ENCODE results near the gene DCBLD2. TPM values are rescaled to one million over a fixed set of nuclear protein-coding genes. Genes with fewer than 3 reads are reported as not detected.

Gene DCBLD2
- polyA plus RNA-seq, 2 donors = 2.5 to 3.0 TPM

DNA sequence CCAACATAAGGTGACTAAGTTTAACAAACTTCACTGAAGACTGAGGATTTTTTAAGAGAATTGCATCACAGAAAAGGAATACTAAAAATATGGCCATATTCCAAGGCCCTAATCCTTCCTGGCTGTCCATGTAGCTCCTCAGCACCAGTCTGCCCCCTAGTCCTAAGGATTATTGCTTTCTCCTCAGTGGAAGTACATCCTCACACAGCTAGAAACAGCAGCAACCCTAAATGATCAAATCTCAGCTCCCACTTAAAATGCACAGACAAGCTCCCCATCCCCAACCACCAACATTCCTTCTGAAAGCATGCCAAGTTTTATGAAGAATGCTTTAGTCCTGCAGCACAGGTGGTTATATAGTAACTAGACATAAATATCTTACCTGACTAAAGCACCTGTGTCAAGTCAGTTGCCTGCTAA is 123.7 kb downstream of the DCBLD2 start:
- H3K27ac ChIP-seq (ENCODE audit: low read depth in 2 of 2, low read length in 1 of 2) = no peak overlapping the region

GRCh38 chr3:98777286-98777685 is 124.2 kb downstream of the DCBLD2 start:
- Histone ChIP-seq H3K27ac (ENCODE audit: low read depth in 2 of 2, low read length in 1 of 2) (no peak overlapping the region), H3K36me3 (ENCODE audit: control insufficient read depth in 2 of 2, insufficient read depth in 2 of 2, low read length in 1 of 2) (no peaks in the 10 kb centered on the region), H3K4me3 (ENCODE audit: low read depth in 1 of 2, low read length in 2 of 2) (no peak overlapping the region), H3K4me1 (ENCODE audit: control insufficient read depth in 2 of 2, insufficient read depth in 2 of 2, low read length in 1 of 2) (no peaks in the 10 kb centered on the region), H3K9me3 (ENCODE audit: control insufficient read depth in 2 of 2, insufficient read depth in 1 of 2, low read depth in 1 of 2, low read length in 1 of 2) (no peaks in the 10 kb centered on the region), H3K27me3 (ENCODE audit: control insufficient read depth in 1 of 2, insufficient read depth in 2 of 2, low read length in 2 of 2) (no peaks in the 10 kb centered on the region)
- 68 to 94% methylated on average over 2 of the region's 2 CpGs for WGBS, 2 donors

More for the DNA sequence above, 123.7 kb downstream of the DCBLD2 start:
- Histone ChIP-seq H3K9me3 (ENCODE audit: control insufficient read depth in 2 of 2, insufficient read depth in 1 of 2, low read depth in 1 of 2, low read length in 1 of 2) (no peaks in the 10 kb centered on the region), H3K4me3 (ENCODE audit: low read depth in 1 of 2, low read length in 2 of 2) (no peak overlapping the region), H3K27me3 (ENCODE audit: control insufficient read depth in 1 of 2, insufficient read depth in 2 of 2, low read length in 2 of 2) (no peaks in the 10 kb centered on the region), H3K36me3 (ENCODE audit: control insufficient read depth in 2 of 2, insufficient read depth in 2 of 2, low read length in 1 of 2) (no peaks in the 10 kb centered on the region), H3K4me1 (ENCODE audit: control insufficient read depth in 2 of 2, insufficient read depth in 2 of 2, low read length in 1 of 2) (no peaks in the 10 kb centered on the region)

DNA sequence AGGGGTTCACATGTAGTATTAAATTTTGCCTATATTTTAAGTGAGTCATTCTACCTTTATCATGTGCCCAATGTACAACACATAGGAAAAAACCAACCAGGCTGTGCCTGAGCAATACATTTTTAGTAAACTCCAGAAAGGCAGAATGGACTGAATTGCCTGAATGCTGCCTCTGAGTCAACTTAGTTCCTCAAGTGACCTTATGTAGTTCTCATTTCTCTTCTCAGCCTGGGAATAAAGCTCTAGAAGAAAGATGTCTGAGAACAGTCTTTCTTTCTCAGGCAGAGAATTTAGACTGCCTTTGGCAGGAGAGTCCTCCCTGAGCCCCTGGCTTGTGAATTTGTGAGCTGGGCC is 125.4 kb downstream of the DCBLD2 start:
- Histone ChIP-seq H3K27me3 (ENCODE audit: control insufficient read depth in 1 of 2, insufficient read depth in 2 of 2, low read length in 2 of 2) (no peaks in the 10 kb centered on the region), H3K9me3 (ENCODE audit: control insufficient read depth in 2 of 2, insufficient read depth in 1 of 2, low read depth in 1 of 2, low read length in 1 of 2) (no peaks in the 10 kb centered on the region), H3K36me3 (ENCODE audit: control insufficient read depth in 2 of 2, insufficient read depth in 2 of 2, low read length in 1 of 2) (no peaks in the 10 kb centered on the region), H3K4me3 (ENCODE audit: low read depth in 1 of 2, low read length in 2 of 2) (no peak overlapping the region), H3K4me1 (ENCODE audit: control insufficient read depth in 2 of 2, insufficient read depth in 2 of 2, low read length in 1 of 2) (no peaks in the 10 kb centered on the region), H3K27ac (ENCODE audit: low read depth in 2 of 2, low read length in 1 of 2) (no peak overlapping the region)

DNA sequence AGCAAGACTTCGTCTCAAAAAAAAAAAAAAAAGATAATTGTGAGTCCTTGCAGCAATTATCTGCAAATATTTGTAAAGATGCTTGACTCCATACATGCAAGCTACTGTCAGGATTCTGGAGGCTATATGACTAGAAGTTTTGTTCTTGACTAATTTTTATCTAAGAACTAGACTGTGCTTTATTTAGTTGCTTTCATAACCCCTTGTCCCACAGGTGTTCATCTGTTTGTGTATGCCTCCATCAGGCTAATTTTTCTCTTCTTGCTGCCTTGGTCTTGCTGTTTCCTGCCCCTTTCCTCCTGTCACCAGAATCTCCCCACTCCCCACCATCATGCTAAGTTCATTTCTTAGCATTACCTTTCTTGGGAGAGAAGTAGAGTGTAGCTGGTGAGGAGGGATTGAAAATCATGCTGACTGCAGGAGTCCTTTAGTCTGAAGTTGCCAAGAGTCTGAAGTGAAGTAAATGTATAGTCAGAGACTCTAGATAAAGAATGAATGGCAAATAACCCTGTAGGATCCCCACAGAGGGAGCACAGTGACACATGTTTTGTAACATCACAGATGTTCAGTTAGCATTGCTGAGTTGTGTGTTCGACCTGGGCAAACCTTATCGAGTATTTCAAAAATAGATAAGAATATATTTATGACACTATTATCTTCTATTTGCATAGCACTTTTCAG is 125.9 kb downstream of the DCBLD2 start:
- Histone ChIP-seq H3K27ac (ENCODE audit: low read depth in 2 of 2, low read length in 1 of 2) (no peak overlapping the region), H3K4me3 (ENCODE audit: low read depth in 1 of 2, low read length in 2 of 2) (no peak overlapping the region), H3K9me3 (ENCODE audit: control insufficient read depth in 2 of 2, insufficient read depth in 1 of 2, low read depth in 1 of 2, low read length in 1 of 2) (no peaks in the 10 kb centered on the region), H3K36me3 (ENCODE audit: control insufficient read depth in 2 of 2, insufficient read depth in 2 of 2, low read length in 1 of 2) (no peaks in the 10 kb centered on the region), H3K4me1 (ENCODE audit: control insufficient read depth in 2 of 2, insufficient read depth in 2 of 2, low read length in 1 of 2) (no peaks in the 10 kb centered on the region), H3K27me3 (ENCODE audit: control insufficient read depth in 1 of 2, insufficient read depth in 2 of 2, low read length in 2 of 2) (no peaks in the 10 kb centered on the region)
- WGBS, 2 donors = 79 to 92% methylated on average over 3 of the region's 3 CpGs

DNA sequence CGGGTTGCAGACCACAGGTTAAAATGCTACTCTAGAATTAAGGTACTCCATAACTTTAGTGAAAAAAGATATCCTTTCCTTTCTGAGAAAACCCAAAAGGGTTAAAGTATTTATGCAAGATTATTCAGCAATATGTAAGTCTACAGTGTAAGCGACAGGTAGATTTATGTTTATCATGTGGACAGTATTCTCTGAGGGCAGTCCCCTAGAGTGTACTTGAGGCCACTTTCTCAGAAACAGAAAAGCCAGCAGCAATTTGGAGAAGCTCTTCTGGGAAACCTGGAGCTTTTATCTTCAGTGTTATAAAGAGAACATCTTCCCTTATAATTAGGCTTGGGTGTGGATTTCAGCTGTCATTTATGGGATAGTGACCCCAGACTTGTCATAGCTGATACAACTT is 129.5 kb downstream of the DCBLD2 start:
- H3K9me3 ChIP-seq (ENCODE audit: control insufficient read depth in 2 of 2, insufficient read depth in 1 of 2, low read depth in 1 of 2, low read length in 1 of 2) = no peaks in the 10 kb centered on the region

DNA sequence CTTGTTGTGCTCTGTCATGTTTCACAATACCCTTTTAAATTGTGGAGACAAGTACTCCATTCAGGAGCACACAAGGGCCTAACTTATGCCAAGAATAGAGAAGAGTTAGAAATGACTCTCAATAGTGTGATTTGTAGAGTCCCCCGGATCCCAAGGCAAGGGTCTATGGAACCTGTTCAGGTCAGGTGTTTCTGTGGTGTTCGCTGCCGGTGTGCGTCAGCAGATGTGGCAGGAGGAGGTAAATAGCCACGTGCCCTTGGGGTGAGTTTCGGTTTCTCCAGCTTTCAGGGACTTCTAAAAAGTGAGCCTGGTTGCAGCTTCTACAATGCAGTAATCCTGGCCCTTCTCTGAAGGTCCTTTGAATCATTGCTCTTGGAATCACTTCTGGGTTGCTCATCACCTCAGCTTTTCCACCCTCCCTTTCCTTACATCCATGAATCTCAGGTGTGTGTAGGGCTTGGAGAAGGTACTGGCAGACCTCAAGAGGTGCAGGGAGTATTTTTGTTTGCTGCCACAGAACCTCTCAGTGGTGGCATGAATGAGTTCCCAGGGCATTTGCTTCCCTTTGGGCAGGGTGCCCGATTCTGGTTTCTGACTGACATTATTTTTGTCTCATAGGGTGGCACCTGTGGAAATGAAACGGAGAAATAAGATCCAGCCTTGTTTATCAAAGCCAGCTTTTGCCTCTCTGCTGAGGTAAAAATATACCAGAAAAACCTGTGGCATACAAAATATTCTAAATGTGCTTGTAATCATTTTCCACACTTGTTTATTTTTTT is 131.0 kb downstream of the DCBLD2 start:
- 66 to 74% methylated on average over 8 of the region's 8 CpGs for WGBS, 2 donors
- Histone ChIP-seq H3K36me3 (ENCODE audit: control insufficient read depth in 2 of 2, insufficient read depth in 2 of 2, low read length in 1 of 2) (no peaks in the 10 kb centered on the region), H3K4me3 (ENCODE audit: low read depth in 1 of 2, low read length in 2 of 2) (no peak overlapping the region), H3K27ac (ENCODE audit: low read depth in 2 of 2, low read length in 1 of 2) (no peak overlapping the region), H3K4me1 (ENCODE audit: control insufficient read depth in 2 of 2, insufficient read depth in 2 of 2, low read length in 1 of 2) (no peaks in the 10 kb centered on the region), H3K9me3 (ENCODE audit: control insufficient read depth in 2 of 2, insufficient read depth in 1 of 2, low read depth in 1 of 2, low read length in 1 of 2) (no peaks in the 10 kb centered on the region), H3K27me3 (ENCODE audit: control insufficient read depth in 1 of 2, insufficient read depth in 2 of 2, low read length in 2 of 2) (no peaks in the 10 kb centered on the region)

More for the DNA sequence above, 129.5 kb downstream of the DCBLD2 start:
- H3K4me3 ChIP-seq (ENCODE audit: low read depth in 1 of 2, low read length in 2 of 2) = no peak overlapping the region
- H3K4me1 ChIP-seq (ENCODE audit: control insufficient read depth in 2 of 2, insufficient read depth in 2 of 2, low read length in 1 of 2) = no peaks in the 10 kb centered on the region
- no peaks in the 10 kb centered on the region for H3K27me3 ChIP-seq (ENCODE audit: control insufficient read depth in 1 of 2, insufficient read depth in 2 of 2, low read length in 2 of 2)
- no peak overlapping the region for H3K27ac ChIP-seq (ENCODE audit: low read depth in 2 of 2, low read length in 1 of 2)
- no peaks in the 10 kb centered on the region for H3K36me3 ChIP-seq (ENCODE audit: control insufficient read depth in 2 of 2, insufficient read depth in 2 of 2, low read length in 1 of 2)
- 89 to 90% methylated on average over 2 of the region's 2 CpGs for WGBS, 2 donors

DNA sequence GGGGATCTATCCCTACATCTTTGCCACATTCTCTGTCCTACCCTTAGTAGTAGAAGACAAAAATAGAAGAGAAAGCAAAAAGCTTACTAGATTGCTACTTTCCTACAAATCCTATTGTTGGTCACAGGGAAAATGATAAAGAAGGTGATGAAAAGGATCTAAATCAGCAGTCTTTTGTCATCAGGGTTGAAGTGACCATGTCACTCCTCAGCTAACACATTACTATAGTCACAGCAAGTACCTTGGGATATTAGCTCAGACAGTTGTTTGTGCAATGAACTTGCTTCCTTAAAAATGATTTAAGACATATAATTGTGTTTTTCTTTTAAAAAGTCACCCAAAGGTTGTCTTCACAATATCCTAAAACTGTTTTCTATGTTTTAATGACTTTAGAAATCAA is 132.0 kb downstream of the DCBLD2 start:
- Histone ChIP-seq H3K36me3 (ENCODE audit: control insufficient read depth in 2 of 2, insufficient read depth in 2 of 2, low read length in 1 of 2) (no peaks in the 10 kb centered on the region), H3K9me3 (ENCODE audit: control insufficient read depth in 2 of 2, insufficient read depth in 1 of 2, low read depth in 1 of 2, low read length in 1 of 2) (no peaks in the 10 kb centered on the region), H3K4me1 (ENCODE audit: control insufficient read depth in 2 of 2, insufficient read depth in 2 of 2, low read length in 1 of 2) (no peaks in the 10 kb centered on the region), H3K4me3 (ENCODE audit: low read depth in 1 of 2, low read length in 2 of 2) (no peak overlapping the region), H3K27ac (ENCODE audit: low read depth in 2 of 2, low read length in 1 of 2) (no peak overlapping the region), H3K27me3 (ENCODE audit: control insufficient read depth in 1 of 2, insufficient read depth in 2 of 2, low read length in 2 of 2) (no peaks in the 10 kb centered on the region)

- WGBS, 2 donors = 58 to 61% methylated on average over 2 of the region's 2 CpGs
- Histone ChIP-seq H3K4me3 (ENCODE audit: low read depth in 1 of 2, low read length in 2 of 2) (no peak overlapping the region), H3K9me3 (ENCODE audit: control insufficient read depth in 2 of 2, insufficient read depth in 1 of 2, low read depth in 1 of 2, low read length in 1 of 2) (no peaks in the 10 kb centered on the region), H3K27me3 (ENCODE audit: control insufficient read depth in 1 of 2, insufficient read depth in 2 of 2, low read length in 2 of 2) (no peaks in the 10 kb centered on the region), H3K4me1 (ENCODE audit: control insufficient read depth in 2 of 2, insufficient read depth in 2 of 2, low read length in 1 of 2) (no peaks in the 10 kb centered on the region), H3K27ac (ENCODE audit: low read depth in 2 of 2, low read length in 1 of 2) (no peak overlapping the region), H3K36me3 (ENCODE audit: control insufficient read depth in 2 of 2, insufficient read depth in 2 of 2, low read length in 1 of 2) (no peaks in the 10 kb centered on the region)
Observed at GRCh38 chr3:98768961-98769360, 132.5 kb downstream of the DCBLD2 start.

- H3K36me3 ChIP-seq (ENCODE audit: control insufficient read depth in 2 of 2, insufficient read depth in 2 of 2, low read length in 1 of 2) = no peaks in the 10 kb centered on the region
- no peaks in the 10 kb centered on the region for H3K9me3 ChIP-seq (ENCODE audit: control insufficient read depth in 2 of 2, insufficient read depth in 1 of 2, low read depth in 1 of 2, low read length in 1 of 2)
- H3K4me1 ChIP-seq (ENCODE audit: control insufficient read depth in 2 of 2, insufficient read depth in 2 of 2, low read length in 1 of 2) = no peaks in the 10 kb centered on the region
- no peak overlapping the region for H3K4me3 ChIP-seq (ENCODE audit: low read depth in 1 of 2, low read length in 2 of 2)
- H3K27me3 ChIP-seq (ENCODE audit: control insufficient read depth in 1 of 2, insufficient read depth in 2 of 2, low read length in 2 of 2) = no peaks in the 10 kb centered on the region
- H3K27ac ChIP-seq (ENCODE audit: low read depth in 2 of 2, low read length in 1 of 2) = no peak overlapping the region
Observed at GRCh38 chr3:98766924-98767323, 134.6 kb downstream of the DCBLD2 start.

DNA sequence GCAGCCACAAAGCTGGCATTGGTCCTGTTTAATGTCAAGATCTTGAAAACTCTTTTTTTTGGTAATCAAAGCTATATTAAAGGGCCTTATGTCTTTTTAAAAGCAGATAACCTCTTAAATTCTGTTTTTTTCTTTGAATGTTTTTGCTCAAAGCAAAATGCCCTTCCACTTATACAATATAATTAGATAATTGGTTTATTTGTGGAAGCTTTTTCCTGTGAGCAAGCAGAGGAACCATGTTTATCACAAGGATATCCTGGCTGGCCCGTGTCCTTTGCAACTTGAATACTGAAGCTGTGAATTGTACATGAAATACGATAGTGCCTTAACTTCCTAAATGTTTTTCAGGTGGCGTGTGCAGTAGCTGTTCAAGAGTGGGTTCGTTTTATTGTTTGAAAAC is 135.8 kb downstream of the DCBLD2 start:
- no peak overlapping the region for H3K27ac ChIP-seq (ENCODE audit: low read depth in 2 of 2, low read length in 1 of 2)

More for the DNA sequence above, 135.8 kb downstream of the DCBLD2 start:
- H3K36me3 ChIP-seq (ENCODE audit: control insufficient read depth in 2 of 2, insufficient read depth in 2 of 2, low read length in 1 of 2) = no peaks in the 10 kb centered on the region
- 62 to 71% methylated on average over 4 of the region's 4 CpGs for WGBS, 2 donors
- no peak overlapping the region for H3K4me3 ChIP-seq (ENCODE audit: low read depth in 1 of 2, low read length in 2 of 2)
- H3K4me1 ChIP-seq (ENCODE audit: control insufficient read depth in 2 of 2, insufficient read depth in 2 of 2, low read length in 1 of 2) = no peaks in the 10 kb centered on the region
- no peaks in the 10 kb centered on the region for H3K27me3 ChIP-seq (ENCODE audit: control insufficient read depth in 1 of 2, insufficient read depth in 2 of 2, low read length in 2 of 2)
- no peaks in the 10 kb centered on the region for H3K9me3 ChIP-seq (ENCODE audit: control insufficient read depth in 2 of 2, insufficient read depth in 1 of 2, low read depth in 1 of 2, low read length in 1 of 2)

Data from esophagus (tissue), 2 donors.